ENCODE data around the gene CKMT2. TPM values are rescaled to one million over a fixed set of nuclear protein-coding genes. Genes with fewer than 3 reads are reported as not detected.
A peak's percentile ranks its signal among the peaks of the same experiment; 100 is the strongest.

CKMT2 gene
- total and polyA plus RNA-seq, 2 of the 4 experiments (the other 2 are of a cell fraction) = 0.21 to 0.36 TPM

- no peak for DNase-seq
- H2AK9ac ChIP-seq (replicated peaks; ENCODE audit: low read depth, low read length, poor library complexity) = peak overlapping the region; percentile 37
- H4K20me1 ChIP-seq (ENCODE audit: insufficient read depth, low read length) = no peaks in the 10 kb centered on the region
- WGBS, 2 experiments (ENCODE audit: extremely low coverage in 2 of 2, insufficient read length in 1 of 2) = no CpG with 5 or more reads among the region's 3 CpGs
- no peak overlapping the region for H4K8ac ChIP-seq (ENCODE audit: low read depth in 2 of 2, low read length in 2 of 2)
- no peak overlapping the region for H3K14ac ChIP-seq (replicated peaks; ENCODE audit: low read depth, low read length)
- H3K23ac ChIP-seq (ENCODE audit: low read depth, low read length) = no peak overlapping the region
- no peaks in the 10 kb centered on the region; the same call in 1 of the 2 replicates for H3K36me3 ChIP-seq (ENCODE audit: control insufficient read depth, insufficient read depth, low read length)
- no peak overlapping the region for H3K56ac ChIP-seq (ENCODE audit: extremely low read depth, insufficient read depth, low read length)
- H3K4ac ChIP-seq (ENCODE audit: low read depth, low read length) = no peak overlapping the region
- H3K9me1 ChIP-seq (ENCODE audit: insufficient read depth, low read length) = peaks cover 3% of the 10 kb centered on the region; the same call in 1 of the 2 replicates
- no peak overlapping the region for H3K9ac ChIP-seq (ENCODE audit: low read depth, low read length)
- no peak overlapping the region; the same call in 2 of the 3 replicates for H2BK15ac ChIP-seq (ENCODE audit: low read depth, low read length)
- ChIA-PET CTCF (no interaction called here), POLR2A (ENCODE audit: unreplicated experiment) (no interaction called here)
- dilution Hi-C loops (cut with HindIII; ENCODE audit: low sequenced_read_pairs, unreplicated experiment) (no loop called here), intact Hi-C loops (cut with micrococcal nuclease) (no loop called here), in situ Hi-C loops (cut with MboI; ENCODE audit: low sequenced_read_pairs) (no loop called here)
- no peaks in the 10 kb centered on the region for H3K27me3 ChIP-seq (ENCODE audit: control insufficient read depth, insufficient read depth, low read length)
- H3K27ac ChIP-seq (ENCODE audit: insufficient read depth, low read length) = no peak overlapping the region
- H2BK5ac ChIP-seq (ENCODE audit: low read depth, low read length, poor library complexity, severe bottlenecking) = no peak overlapping the region
- TF ChIP-seq CTCF (conservative IDR thresholded peaks at IDR 0.05; ENCODE audit: low read depth, low read length) (no peak), RFX5 (IDR thresholded peaks at IDR 0.05; ENCODE audit: low read depth, low read length) (no peak), MAFK (IDR thresholded peaks at IDR 0.05; ENCODE audit: low read depth, low read length) (no peak), CEBPB (IDR thresholded peaks at IDR 0.05; ENCODE audit: low read depth, low read length) (no peak), BHLHE40 (IDR thresholded peaks at IDR 0.05; ENCODE audit: low read depth, low read length) (no peak)
- TF ChIP-seq, protein P1, sequence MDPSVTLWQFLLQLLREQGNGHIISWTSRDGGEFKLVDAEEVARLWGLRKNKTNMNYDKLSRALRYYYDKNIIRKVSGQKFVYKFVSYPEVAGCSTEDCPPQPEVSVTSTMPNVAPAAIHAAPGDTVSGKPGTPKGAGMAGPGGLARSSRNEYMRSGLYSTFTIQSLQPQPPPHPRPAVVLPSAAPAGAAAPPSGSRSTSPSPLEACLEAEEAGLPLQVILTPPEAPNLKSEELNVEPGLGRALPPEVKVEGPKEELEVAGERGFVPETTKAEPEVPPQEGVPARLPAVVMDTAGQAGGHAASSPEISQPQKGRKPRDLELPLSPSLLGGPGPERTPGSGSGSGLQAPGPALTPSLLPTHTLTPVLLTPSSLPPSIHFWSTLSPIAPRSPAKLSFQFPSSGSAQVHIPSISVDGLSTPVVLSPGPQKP (IDR thresholded peaks at IDR 0.05; ENCODE audit: borderline replicate concordance, low read depth, low read length) = no peak
- no peaks in the 10 kb centered on the region for H3K79me1 ChIP-seq (ENCODE audit: low read depth in 1 of 2, low read length in 2 of 2)
- no peak overlapping the region for H2AFZ ChIP-seq (replicated peaks; ENCODE audit: low read length, poor library complexity)
- H3K18ac ChIP-seq (ENCODE audit: low read depth, low read length) = no peak overlapping the region
- H3K4me2 ChIP-seq (ENCODE audit: low read depth, low read length) = no peak overlapping the region
- H3K4me3 ChIP-seq (ENCODE audit: insufficient read depth, low read depth, low read length) = no peak overlapping the region
- H2AK5ac ChIP-seq (ENCODE audit: low read depth, low read length) = no peak overlapping the region
- no peak overlapping the region for H4K91ac ChIP-seq (ENCODE audit: insufficient read depth, low read depth, low read length)
- H4K5ac ChIP-seq (ENCODE audit: low read depth, low read length) = no peak overlapping the region
- no peak overlapping the region for H2BK120ac ChIP-seq (ENCODE audit: low read depth, low read length)
- H3K4me1 ChIP-seq (ENCODE audit: control insufficient read depth, insufficient read depth, low read length) = peaks cover 2% of the 10 kb centered on the region; the same call in 1 of the 2 replicates
- no peak overlapping the region for H2BK20ac ChIP-seq (ENCODE audit: low read depth, low read length)
- no peaks in the 10 kb centered on the region for H3K9me3 ChIP-seq (ENCODE audit: control insufficient read depth, insufficient read depth, low read length)
- no peak for ATAC-seq (ENCODE audit: low read depth)
- no TSS peak for BruUV-seq (replicated peaks)
These were observed 13.7 kb upstream of the CKMT2 start for GRCh38 chr5:81219389-81219788.

Measured in IMR-90 (cell line).